Fibroblast of peridontal ligament (primary cell): Measurements from ENCODE around the gene MAPK9.
"Not testable (repeated sequence)": the region's sequence is repeated elsewhere in the genome, so short reads cannot be mapped to it uniquely, and the experiment has no call there.

Experiments used
- DNase-seq: peaks from one replicate; pipeline ENCODE4 v3.0.0-alpha.2; 2010; ENCODE audit errors: extremely low read depth

MAPK9 gene

GRCh38 chr5:180326989-180327565, 35.2 kb upstream of the MAPK9 start:
- no peak for DNase-seq

GRCh38 chr5:180324601-180324950, 32.7 kb upstream of the MAPK9 start:
- no peak for DNase-seq

- peak; percentile 60 for DNase-seq
These were observed 32.2 kb upstream of the MAPK9 start for GRCh38 chr5:180323941-180324600.

GRCh38 chr5:180323160-180323559, 31.3 kb upstream of the MAPK9 start:
- no peak for DNase-seq

GRCh38 chr5:180318456-180319089, 26.7 kb upstream of the MAPK9 start:
- DNase-seq = no peak

- DNase-seq = no peak
These were observed 24.7 kb upstream of the MAPK9 start for GRCh38 chr5:180316586-180316985.

GRCh38 chr5:180315762-180316212, 23.9 kb upstream of the MAPK9 start:
- peak; percentile 36 for DNase-seq

- DNase-seq = no peak
These were observed 22.0 kb upstream of the MAPK9 start for GRCh38 chr5:180313677-180314505.

- DNase-seq = no peak
These were observed 19.3 kb upstream of the MAPK9 start for GRCh38 chr5:180311216-180311615.

GRCh38 chr5:180306796-180307195, 14.9 kb upstream of the MAPK9 start:
- no peak for DNase-seq

- DNase-seq = no peak
These were observed 13.6 kb upstream of the MAPK9 start for GRCh38 chr5:180305481-180305880.

- no peak for DNase-seq
These were observed 12.8 kb upstream of the MAPK9 start for GRCh38 chr5:180304431-180305375.

GRCh38 chr5:180304016-180304292, 12.1 kb upstream of the MAPK9 start:
- DNase-seq = no peak

- DNase-seq = no peak
These were observed 11.5 kb upstream of the MAPK9 start for GRCh38 chr5:180303226-180304015.

GRCh38 chr5:180302256-180302655, 10.4 kb upstream of the MAPK9 start:
- no peak for DNase-seq

- DNase-seq = no peak
These were observed 9.4 kb upstream of the MAPK9 start for GRCh38 chr5:180301253-180301652.

GRCh38 chr5:180299526-180299925, 7.6 kb upstream of the MAPK9 start:
- no peak for DNase-seq

GRCh38 chr5:180299014-180299413, 7.1 kb upstream of the MAPK9 start:
- not testable (repeated sequence) for DNase-seq

GRCh38 chr5:180297587-180298282, 5.9 kb upstream of the MAPK9 start:
- DNase-seq = no peak

- DNase-seq = no peak
These were observed 4.9 kb upstream of the MAPK9 start for GRCh38 chr5:180296771-180297170.
